Measurements from ENCODE around the gene HEXIM1.

Gene HEXIM1

GRCh38 chr17:45172232-45172540, 23.9 kb downstream of the HEXIM1 start:
- no peak for TF ChIP-seq CTCF (IDR thresholded peaks at IDR 0.05; ENCODE audit: low read depth, low read length)
- no peak for DNase-seq (ENCODE audit: low read depth, low spot score)
- peak overlapping the region; percentile 3 for H3K4me3 ChIP-seq (ENCODE audit: low read depth, low read length)
- in situ Hi-C loops (cut with HindIII; ENCODE audit: low sequenced_read_pairs): no loop called here

- in situ Hi-C loops (cut with HindIII; ENCODE audit: low sequenced_read_pairs): no loop called here
- DNase-seq (ENCODE audit: low read depth, low spot score): peak; percentile 64
- no peak for TF ChIP-seq CTCF (IDR thresholded peaks at IDR 0.05; ENCODE audit: low read depth, low read length)
- H3K4me3 ChIP-seq (ENCODE audit: low read depth, low read length): no peak overlapping the region
Observed at GRCh38 chr17:45172541-45173286, 24.4 kb downstream of the HEXIM1 start.

GRCh38 chr17:45175759-45176115, 27.5 kb downstream of the HEXIM1 start:
- no peak overlapping the region for H3K4me3 ChIP-seq (ENCODE audit: low read depth, low read length)
- no peak for DNase-seq (ENCODE audit: low read depth, low spot score)
- in situ Hi-C loops (cut with HindIII; ENCODE audit: low sequenced_read_pairs): no loop called here
- no peak for TF ChIP-seq CTCF (IDR thresholded peaks at IDR 0.05; ENCODE audit: low read depth, low read length)

DNA sequence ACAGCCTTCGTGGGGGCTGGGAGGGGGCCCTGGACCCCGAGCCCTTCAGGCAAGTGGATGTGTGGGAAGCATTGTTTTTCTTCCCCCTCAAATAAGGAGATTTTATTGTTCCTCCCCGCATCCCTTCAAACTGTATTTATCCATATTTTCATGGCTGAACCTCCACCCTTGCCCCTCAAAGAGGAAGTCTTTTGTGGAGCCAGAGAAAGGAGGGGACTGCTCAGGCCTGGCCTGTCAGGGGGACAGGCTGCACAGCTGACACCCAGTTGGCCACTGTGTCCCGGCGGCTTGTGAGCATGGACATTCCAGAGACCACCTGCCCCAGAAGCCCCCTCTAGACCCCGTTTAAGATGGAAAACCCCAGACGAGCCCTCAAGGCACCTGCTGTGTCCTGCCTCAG, 29.3 kb downstream of the HEXIM1 start:
- no peak for DNase-seq (ENCODE audit: low read depth, low spot score)
- no peak for TF ChIP-seq CTCF (IDR thresholded peaks at IDR 0.05; ENCODE audit: low read depth, low read length)
- in situ Hi-C loops (cut with HindIII; ENCODE audit: low sequenced_read_pairs): no loop called here
- H3K4me3 ChIP-seq (ENCODE audit: low read depth, low read length): no peak overlapping the region

- DNase-seq (ENCODE audit: low read depth, low spot score): no peak
- in situ Hi-C loops (cut with HindIII; ENCODE audit: low sequenced_read_pairs): no loop called here
- no peak overlapping the region for H3K4me3 ChIP-seq (ENCODE audit: low read depth, low read length)
- no peak for TF ChIP-seq CTCF (IDR thresholded peaks at IDR 0.05; ENCODE audit: low read depth, low read length)
Observed at GRCh38 chr17:45184144-45184543, 35.9 kb downstream of the HEXIM1 start.

- H3K4me3 ChIP-seq (ENCODE audit: low read depth, low read length): no peak overlapping the region
- TF ChIP-seq CTCF (IDR thresholded peaks at IDR 0.05; ENCODE audit: low read depth, low read length): no peak
- DNase-seq (ENCODE audit: low read depth, low spot score): no peak
- in situ Hi-C loops (cut with HindIII; ENCODE audit: low sequenced_read_pairs): no loop called here
Observed at GRCh38 chr17:45186801-45187354, 38.6 kb downstream of the HEXIM1 start.

Measured in astrocyte of the spinal cord (primary cell).